Parietal lobe (tissue), 1 donor: ENCODE data around the gene SKIL. TPM values are rescaled to one million over a fixed set of nuclear protein-coding genes. Genes with fewer than 3 reads are reported as not detected.

Experiments
- total RNA-seq: library from RNA; depleted of rRNA; stranded (reverse); fragments of >200 nt; gene quantifications from one replicate; pipeline ENCODE4 v1.2.3, GENCODE V29; 2014

The SKIL gene
- total RNA-seq: 66.4 TPM

GRCh38 chr3:170357176-170358041 lies at the start of gene SKIL:
Gene SKIL (plus strand): TSS chr3:170357715. CDS start chr3:170360332, 2,617 bp downstream.

GRCh38 chr3:170418422-170419398 lies 61.2 kb downstream of the SKIL start, which contains the start of gene CLDN11:
Gene CLDN11 (plus strand): TSS chr3:170418868. CDS start chr3:170419067, 199 bp downstream.

Other genes with a start within 250 kb of the SKIL start
- gene PHC3, start 176.0 kb upstream of the SKIL start, total RNA-seq: 102 TPM
- 116 TPM for gene PRKCI, start 135.3 kb upstream of the SKIL start, total RNA-seq
- 2.8 TPM for gene CLDN11, start 61.2 kb downstream of the SKIL start, total RNA-seq
- gene SLC7A14, start 228.4 kb downstream of the SKIL start, total RNA-seq: 5.6 TPM